Epidermal melanocyte (primary cell): ENCODE data around the gene PFKM.

Experiments used
- DNase-seq: peaks from one replicate; pipeline ENCODE4 v3.0.0; 2011; ENCODE audit warnings: low spot score; ENCODE audit not compliant: insufficient read length

The PFKM gene

DNA sequence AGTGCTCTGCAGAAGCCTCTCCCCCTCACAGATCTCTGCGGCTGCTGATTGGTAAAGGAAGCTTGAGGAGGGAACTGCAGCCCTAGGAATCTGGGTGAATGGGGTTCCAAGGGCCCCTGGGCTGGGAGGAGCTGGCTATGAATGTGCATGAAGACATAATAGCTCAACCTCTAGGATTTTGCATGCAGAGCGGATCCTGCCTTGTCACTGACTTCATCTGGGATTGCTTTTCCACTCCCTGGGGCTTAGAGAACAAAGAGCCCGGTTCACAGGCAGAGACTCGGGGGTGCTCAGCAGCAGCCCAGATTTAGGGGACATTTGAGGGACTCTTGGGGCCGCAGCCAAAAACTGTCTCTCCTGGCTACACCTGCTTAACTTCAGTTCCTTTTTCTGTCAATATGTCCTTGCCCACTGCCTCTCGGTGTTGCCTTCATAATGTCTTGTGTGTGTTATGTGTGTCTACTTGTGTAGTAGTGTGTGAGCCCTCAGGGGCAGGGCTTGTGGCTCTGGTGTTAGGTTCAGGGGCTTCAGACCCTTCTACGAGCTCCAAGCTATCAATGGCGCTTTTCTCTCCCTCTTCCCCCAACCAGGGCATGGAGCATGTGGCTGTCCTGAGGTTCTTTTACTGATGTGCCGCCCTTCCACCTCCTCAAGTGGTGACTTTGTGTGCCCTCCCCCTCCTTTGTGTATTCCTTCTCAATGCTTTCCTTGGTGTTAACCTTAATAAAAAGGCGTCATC is 66.2 kb downstream of the PFKM start:
- no peak for DNase-seq

DNA sequence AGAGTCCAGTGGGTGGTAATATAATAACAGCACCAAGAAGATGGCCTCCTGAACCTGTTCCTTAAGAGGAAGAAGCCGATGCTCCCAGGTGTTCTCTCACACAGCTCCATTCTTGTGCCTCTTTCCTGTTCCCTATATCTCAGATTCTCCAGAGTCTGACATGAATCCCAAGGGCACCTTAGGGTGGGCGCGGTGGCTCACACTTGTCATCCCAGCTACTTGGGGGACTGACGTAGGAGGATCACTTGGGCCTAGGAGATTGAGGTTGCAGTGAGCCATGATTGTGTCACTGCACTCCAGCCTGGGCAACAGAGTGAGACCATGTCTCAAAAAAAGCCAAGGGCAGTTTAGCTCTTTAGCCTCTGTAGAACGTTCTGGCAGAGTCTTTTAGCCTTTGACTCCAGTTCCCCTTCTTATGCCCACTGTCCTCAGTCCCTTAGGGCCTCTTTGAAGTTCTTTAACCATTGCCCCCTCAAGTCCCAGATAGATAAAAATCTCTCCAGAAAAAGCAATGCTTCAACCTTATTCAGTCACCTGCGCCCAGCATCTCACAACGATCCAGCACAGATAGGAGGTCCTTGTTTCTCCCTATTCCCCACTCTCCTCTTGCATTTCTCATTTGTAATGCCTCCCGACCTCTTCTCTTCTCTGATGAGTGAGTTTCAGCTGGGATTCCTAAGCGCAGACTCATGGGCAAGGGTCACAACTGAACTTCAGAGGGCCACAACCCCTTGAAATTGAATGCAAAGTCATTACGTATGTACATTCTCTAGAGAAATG is 68.9 kb downstream of the PFKM start:
- no peak for DNase-seq

DNA sequence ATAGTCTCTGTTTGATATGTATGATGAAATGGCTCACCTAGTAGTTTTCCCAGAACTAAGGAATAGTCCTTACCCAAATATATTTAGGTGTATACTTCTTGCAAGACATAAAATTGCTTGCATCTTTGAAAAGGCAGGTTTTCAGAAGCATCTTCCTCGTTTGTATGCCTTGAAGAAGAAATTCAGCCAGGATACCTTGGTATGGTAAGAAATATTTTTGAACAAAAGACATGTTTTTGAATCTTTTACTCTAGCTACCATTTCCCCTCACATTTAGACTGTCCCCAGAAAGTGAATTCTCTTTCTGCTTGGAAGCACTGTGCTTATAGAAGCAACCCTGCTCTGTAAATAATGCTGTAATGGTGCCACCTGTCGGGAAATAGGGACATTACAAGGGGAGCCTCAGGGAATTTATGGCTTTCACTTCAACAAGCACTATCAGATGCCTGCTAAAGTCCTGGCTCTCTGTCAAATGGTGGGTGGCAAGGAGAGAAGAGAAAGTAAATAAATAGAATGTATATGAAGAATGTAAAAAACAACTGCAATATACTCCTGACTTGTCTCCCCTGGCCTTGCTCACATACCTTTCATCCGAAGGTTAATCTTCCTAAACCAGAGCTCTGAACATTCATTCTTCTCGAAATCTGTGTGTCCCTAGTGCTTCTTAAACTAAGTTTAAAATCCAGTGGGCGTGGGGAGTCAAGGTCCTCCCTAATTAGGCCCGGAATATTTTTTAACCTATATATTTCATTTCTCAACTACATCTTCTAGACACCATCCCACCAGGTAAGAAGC is 70.4 kb downstream of the PFKM start:
- DNase-seq, result peak; percentile 57

DNA sequence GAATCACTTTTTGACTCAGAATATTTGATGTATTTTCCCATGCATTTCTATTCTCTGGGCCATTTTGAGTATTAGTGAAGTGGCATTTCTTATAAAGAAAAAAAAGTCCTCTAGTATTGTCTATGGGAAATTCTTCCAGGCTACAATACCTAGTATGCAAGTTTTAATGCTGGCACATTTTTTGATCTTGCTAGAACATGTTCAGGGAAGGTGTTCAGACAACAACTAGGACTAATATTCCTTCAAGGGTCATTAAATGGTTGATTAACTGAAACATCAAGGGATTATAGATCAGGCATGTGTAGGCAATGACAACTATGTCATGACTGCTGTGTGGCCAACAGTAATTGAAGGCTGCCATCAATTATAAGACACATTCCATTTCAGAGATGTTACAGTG is 71.9 kb downstream of the PFKM start:
- DNase-seq, result no peak

DNA sequence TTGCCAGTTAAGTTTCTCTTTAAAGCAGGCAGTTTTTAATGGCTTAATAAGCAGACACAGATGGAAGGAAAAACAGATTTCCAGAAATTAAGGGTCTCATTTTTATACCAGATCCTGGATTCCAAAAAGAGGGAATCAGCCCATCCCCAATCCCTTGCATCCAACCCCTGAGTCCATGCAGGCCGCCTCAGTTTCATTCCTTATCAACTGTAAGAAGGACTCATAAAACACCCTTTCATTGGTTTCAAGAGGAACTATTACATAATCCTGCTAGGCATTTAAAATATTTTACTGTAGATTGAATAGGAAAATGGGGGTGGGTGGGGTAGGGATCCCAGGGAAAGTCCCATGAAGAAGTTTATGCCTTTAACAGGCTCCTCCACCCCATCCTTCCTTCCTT is 73.7 kb downstream of the PFKM start:
- no peak for DNase-seq

DNA sequence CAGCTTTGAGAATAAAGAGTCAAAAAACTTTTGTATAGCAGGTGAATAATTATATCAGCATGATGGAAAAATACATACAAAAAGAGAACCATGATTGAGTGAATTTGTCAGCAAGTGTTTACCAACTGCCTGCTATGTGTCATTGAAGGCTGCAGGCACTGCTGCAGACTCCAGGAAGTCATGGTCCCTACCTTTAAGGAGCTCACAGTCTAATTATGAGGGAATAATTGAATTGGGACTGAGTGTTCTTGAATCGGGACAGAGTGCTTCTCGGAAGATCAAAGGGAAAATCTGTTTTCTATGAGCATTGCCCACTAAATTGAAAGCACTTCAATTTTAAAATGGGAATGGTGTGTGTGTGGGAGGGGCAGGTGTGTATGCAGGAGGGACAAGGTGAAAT is 74.5 kb downstream of the PFKM start:
- DNase-seq, result no peak

DNA sequence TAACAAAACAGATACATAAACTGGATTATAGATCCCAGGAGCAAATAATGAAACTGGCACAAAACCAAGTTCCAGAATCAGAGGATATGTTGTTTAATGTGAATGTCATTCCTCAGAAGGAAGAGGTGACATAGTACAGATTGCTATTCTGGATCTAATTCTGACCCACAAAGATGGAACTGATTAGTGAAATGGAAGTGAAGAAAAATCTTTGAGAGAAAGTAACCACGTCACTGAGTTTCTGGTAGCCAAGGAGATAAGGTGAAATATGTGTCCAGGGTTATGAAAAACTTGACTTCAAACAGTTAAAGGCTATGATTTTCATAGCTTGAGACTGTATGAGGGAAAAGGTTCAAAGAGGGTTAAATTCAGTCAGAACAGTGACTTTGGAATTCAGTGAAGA is 75.6 kb downstream of the PFKM start:
- DNase-seq, result no peak
